Vagina (tissue), 2 donors: ENCODE measurements around the gene CCDC159.

Experiments
- CTCF ChIP-seq, 3 experiments: fragments of 450-650 bp in 2 of 3; fragments of 200-600 bp in 1 of 3; sonication (generic) in 1 of 3; IDR thresholded peaks; one replicate each; pipeline ENCODE4 v1.5.1; 2017 to 2019; ENCODE audit warnings: antibody characterized with exemption in 3 of 3, mild to moderate bottlenecking in 2 of 3, moderate library complexity in 2 of 3
- POLR2A ChIP-seq, 2 donors: fragments of 450-650 bp; IDR thresholded peaks; one replicate each; pipeline ENCODE4 v1.6.1; 2017; ENCODE audit warnings: antibody characterized with exemption in 2 of 2, mild to moderate bottlenecking in 2 of 2, moderate library complexity in 2 of 2
- POLR2AphosphoS5 ChIP-seq, 2 donors: sonication (generic); formaldehyde crosslinking; IDR thresholded peaks; one replicate each; pipeline ENCODE4 v1.9.0; 2017; ENCODE audit warnings: antibody characterized with exemption in 2 of 2, mild to moderate bottlenecking in 2 of 2, low read depth in 1 of 2; ENCODE audit not compliant: insufficient read depth in 1 of 2

DNA sequence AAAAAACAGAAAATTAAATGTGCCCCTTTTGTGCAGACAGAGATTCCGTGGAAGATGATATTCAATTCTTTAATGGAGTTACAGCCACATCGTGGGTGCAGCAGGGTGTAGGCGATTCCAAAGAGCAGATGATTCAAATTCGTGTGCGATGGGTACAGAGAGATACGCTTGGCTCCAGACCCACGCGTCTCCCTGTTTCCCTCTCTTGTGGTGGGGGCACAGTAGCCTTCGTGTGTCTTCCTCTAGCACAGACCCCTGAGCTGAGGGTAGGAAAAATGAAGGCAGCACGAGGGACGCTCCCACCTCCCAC, 45.6 kb upstream of the CCDC159 start:
- TF ChIP-seq CTCF (IDR thresholded peaks at IDR 0.05) (no peak), POLR2A (IDR thresholded peaks at IDR 0.05) (no peak), POLR2AphosphoS5 (IDR thresholded peaks at IDR 0.05; ENCODE audit: insufficient read depth in 1 of 2, low read depth in 1 of 2) (no peak)
